Measurements from ENCODE around the gene PYGM.

DNA sequence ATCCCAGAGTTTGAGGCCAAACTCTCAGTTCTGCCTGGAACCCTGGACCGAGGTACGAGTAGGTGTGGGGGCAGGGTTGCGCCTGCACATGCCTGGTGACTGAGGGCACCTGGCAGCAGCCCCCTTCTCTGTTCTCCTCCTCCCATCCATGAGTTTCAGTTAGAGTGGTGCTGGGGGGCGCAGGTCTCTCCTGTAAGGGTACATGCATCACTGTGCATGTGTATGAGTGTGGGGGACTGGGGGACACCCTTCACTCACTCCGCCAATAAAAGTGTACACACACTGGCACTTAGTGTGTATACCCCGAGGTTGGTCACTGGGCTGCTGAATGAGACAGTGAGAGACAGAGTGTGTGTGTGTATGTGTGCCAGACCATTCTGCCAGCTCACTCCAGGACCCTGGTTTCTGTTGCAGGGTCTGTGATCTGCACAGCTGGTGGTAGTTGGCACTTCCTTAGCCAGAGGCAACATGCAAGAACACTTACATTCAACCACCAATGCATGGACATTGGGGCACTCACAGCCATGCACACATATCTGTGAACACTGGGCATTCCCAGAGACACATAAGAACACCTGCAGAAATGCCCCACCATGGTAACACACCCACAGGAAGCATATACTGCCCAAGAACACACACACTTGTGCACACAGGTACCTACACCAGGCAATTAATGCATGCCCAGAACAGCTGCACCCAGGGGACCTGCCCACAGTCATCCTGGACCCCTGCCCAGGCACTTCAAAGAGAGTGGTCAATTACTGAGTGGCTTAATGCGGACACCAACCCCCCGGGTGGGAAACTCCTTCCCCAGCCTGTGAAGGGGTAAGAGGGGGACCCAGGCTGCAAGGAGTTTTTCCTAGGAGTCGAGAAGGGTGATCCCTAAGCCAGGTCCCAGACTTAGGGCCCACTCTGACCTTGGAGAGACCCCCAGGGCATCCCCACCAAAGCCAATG is 35.6 kb downstream of the PYGM start:
- TF ChIP-seq, protein P1, sequence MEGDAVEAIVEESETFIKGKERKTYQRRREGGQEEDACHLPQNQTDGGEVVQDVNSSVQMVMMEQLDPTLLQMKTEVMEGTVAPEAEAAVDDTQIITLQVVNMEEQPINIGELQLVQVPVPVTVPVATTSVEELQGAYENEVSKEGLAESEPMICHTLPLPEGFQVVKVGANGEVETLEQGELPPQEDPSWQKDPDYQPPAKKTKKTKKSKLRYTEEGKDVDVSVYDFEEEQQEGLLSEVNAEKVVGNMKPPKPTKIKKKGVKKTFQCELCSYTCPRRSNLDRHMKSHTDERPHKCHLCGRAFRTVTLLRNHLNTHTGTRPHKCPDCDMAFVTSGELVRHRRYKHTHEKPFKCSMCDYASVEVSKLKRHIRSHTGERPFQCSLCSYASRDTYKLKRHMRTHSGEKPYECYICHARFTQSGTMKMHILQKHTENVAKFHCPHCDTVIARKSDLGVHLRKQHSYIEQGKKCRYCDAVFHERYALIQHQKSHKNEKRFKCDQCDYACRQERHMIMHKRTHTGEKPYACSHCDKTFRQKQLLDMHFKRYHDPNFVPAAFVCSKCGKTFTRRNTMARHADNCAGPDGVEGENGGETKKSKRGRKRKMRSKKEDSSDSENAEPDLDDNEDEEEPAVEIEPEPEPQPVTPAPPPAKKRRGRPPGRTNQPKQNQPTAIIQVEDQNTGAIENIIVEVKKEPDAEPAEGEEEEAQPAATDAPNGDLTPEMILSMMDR (IDR thresholded peaks at IDR 0.05; ENCODE audit: control extremely low read depth in 1 of 3, insufficient read depth in 1 of 3, low read depth in 1 of 3, low read length in 3 of 3): no peak
- TF ChIP-seq POLR2A (IDR thresholded peaks at IDR 0.05; ENCODE audit: control extremely low read depth in 1 of 2, low read depth in 2 of 2, low read length in 2 of 2): no peak
